ENCODE measurements around the gene ZNF582. TPM values are rescaled to one million over a fixed set of nuclear protein-coding genes. Genes with fewer than 3 reads are reported as not detected.

The ZNF582 gene
- 4.3 TPM for total RNA-seq
- long read RNA-seq, transcript ZNF582-201 (5 exons, 2,824 nt): major isoform, 6 of 17 reads
- long read RNA-seq, partial matches to known transcripts: 3 of 17 reads
- long read RNA-seq, other reads (novel, unspliced or antisense): 6 of 17 reads

GRCh38 chr19:56393119-56394012 lies at the start of gene ZNF582:
ZNF582 (minus strand) TSS chr19:56393534; CDS start chr19:56391752, 1,782 bp downstream.
- peak; percentile 67 for TF ChIP-seq CTCF (IDR thresholded peaks at IDR 0.05)
- peak; percentile 99 for ATAC-seq
- no peaks in the 10 kb centered on the region for H3K4me1 ChIP-seq
- no peaks in the 10 kb centered on the region for H3K27me3 ChIP-seq (ENCODE audit: low read depth)
- peak within 1 kb of the TSS; percentile 71 for H3K4me3 ChIP-seq
- peaks cover 7% of the 10 kb centered on the region for H3K36me3 ChIP-seq
- intact Hi-C loops (cut with DNase I): no loop called here
- peak; percentile 97 for DNase-seq
- peak within 1 kb of the TSS; percentile 94 for H3K27ac ChIP-seq
- peaks cover 19% of the 10 kb centered on the region for H3K9me3 ChIP-seq

GRCh38 chr19:56441206-56441792 lies 48.0 kb upstream of the ZNF582 start:
- ATAC-seq (no peak), DNase-seq (no peak)
- Histone ChIP-seq H3K27ac (no peak overlapping the region), H3K9me3 (peaks cover 84% of the 10 kb centered on the region), H3K36me3 (no peaks in the 10 kb centered on the region), H3K4me3 (no peak overlapping the region), H3K27me3 (ENCODE audit: low read depth) (no peaks in the 10 kb centered on the region), H3K4me1 (no peaks in the 10 kb centered on the region)
- intact Hi-C loops (cut with DNase I): no loop called here
- TF ChIP-seq CTCF (IDR thresholded peaks at IDR 0.05): no peak

- DNase-seq (no peak), ATAC-seq (no peak)
- TF ChIP-seq CTCF (IDR thresholded peaks at IDR 0.05): no peak
- intact Hi-C loops (cut with DNase I): no loop called here
- Histone ChIP-seq H3K27me3 (ENCODE audit: low read depth) (no peaks in the 10 kb centered on the region), H3K36me3 (peaks cover 8% of the 10 kb centered on the region), H3K4me1 (no peaks in the 10 kb centered on the region), H3K4me3 (no peak overlapping the region), H3K27ac (no peak overlapping the region), H3K9me3 (peaks cover 100% of the 10 kb centered on the region)
Observed at GRCh38 chr19:56423985-56424353, 30.6 kb upstream of the ZNF582 start.

GRCh38 chr19:56423276-56423984 lies 30.1 kb upstream of the ZNF582 start:
- Histone ChIP-seq H3K27me3 (ENCODE audit: low read depth) (no peaks in the 10 kb centered on the region), H3K9me3 (peaks cover 100% of the 10 kb centered on the region), H3K27ac (no peak overlapping the region), H3K4me1 (no peaks in the 10 kb centered on the region), H3K4me3 (no peak overlapping the region), H3K36me3 (peaks cover 8% of the 10 kb centered on the region)
- ATAC-seq (no peak), DNase-seq (no peak)
- intact Hi-C loops (cut with DNase I): no loop called here
- no peak for TF ChIP-seq CTCF (IDR thresholded peaks at IDR 0.05)

GRCh38 chr19:56405062-56405461 lies 11.7 kb upstream of the ZNF582 start:
- intact Hi-C loops (cut with DNase I): no loop called here
- ATAC-seq: no peak
- no peak for TF ChIP-seq CTCF (IDR thresholded peaks at IDR 0.05)

More at GRCh38 chr19:56405062-56405461, 11.7 kb upstream of the ZNF582 start:
- Histone ChIP-seq H3K9me3 (peaks cover 49% of the 10 kb centered on the region), H3K36me3 (peaks cover 30% of the 10 kb centered on the region), H3K27me3 (ENCODE audit: low read depth) (no peaks in the 10 kb centered on the region), H3K4me1 (peaks cover 15% of the 10 kb centered on the region), H3K27ac (no peak overlapping the region), H3K4me3 (peak overlapping the region; percentile 84)
- no peak for DNase-seq
